AG10803 (cell line): ENCODE measurements around the gene PLK5.
"Not testable (repeated sequence)": the region's sequence is repeated elsewhere in the genome, so short reads cannot be mapped to it uniquely, and the experiment has no call there.

Source experiments
- DNase-seq: peaks from one replicate; pipeline ENCODE4 v3.0.0; 2010; ENCODE audit warnings: low read depth
- H3K4me3 ChIP-seq: 2 replicates; pipeline ENCODE4 v1.5.1; 2011; ENCODE audit warnings: mild to moderate bottlenecking, low read length, control low read depth
- CTCF ChIP-seq: conservative IDR thresholded peaks from 2 replicates; pipeline ENCODE4 v1.5.1; 2011; ENCODE audit warnings: mild to moderate bottlenecking, low read length, control low read depth, inconsistent platforms

Gene PLK5

GRCh38 chr19:1529430-1529816 lies 5.5 kb downstream of the PLK5 start:
- no peak overlapping the region for H3K4me3 ChIP-seq
- no peak for TF ChIP-seq CTCF
- DNase-seq, result no peak

- not testable (repeated sequence) for H3K4me3 ChIP-seq, DNase-seq
These were observed 7.0 kb downstream of the PLK5 start for GRCh38 chr19:1530856-1531255.

GRCh38 chr19:1531587-1531986 lies 7.7 kb downstream of the PLK5 start:
- no peak overlapping the region for H3K4me3 ChIP-seq
- DNase-seq, result no peak
- TF ChIP-seq CTCF, result no peak

GRCh38 chr19:1532003-1532402 lies 8.1 kb downstream of the PLK5 start:
- no peak overlapping the region for H3K4me3 ChIP-seq
- DNase-seq, result no peak
- no peak for TF ChIP-seq CTCF

GRCh38 chr19:1533510-1534150 lies 9.8 kb downstream of the PLK5 start:
- TF ChIP-seq CTCF, result no peak
- H3K4me3 ChIP-seq, result no peak overlapping the region
- DNase-seq, result no peak

GRCh38 chr19:1534972-1535371 lies 11.1 kb downstream of the PLK5 start:
- no peak overlapping the region for H3K4me3 ChIP-seq
- no peak for DNase-seq
- TF ChIP-seq CTCF, result no peak

- DNase-seq, H3K4me3 ChIP-seq: not testable (repeated sequence)
These were observed 11.8 kb downstream of the PLK5 start for GRCh38 chr19:1535699-1536098.

GRCh38 chr19:1538978-1539377 lies 15.1 kb downstream of the PLK5 start:
- DNase-seq, result no peak
- no peak overlapping the region; the same call in 1 of the 2 replicates for H3K4me3 ChIP-seq
- TF ChIP-seq CTCF, result no peak

- DNase-seq, result not testable (repeated sequence)
These were observed 15.9 kb downstream of the PLK5 start for GRCh38 chr19:1539749-1540148.

More at GRCh38 chr19:1539749-1540148, 15.9 kb downstream of the PLK5 start:
- not testable (repeated sequence) for H3K4me3 ChIP-seq
